ENCODE measurements around the gene OR56A1. TPM values are rescaled to one million over a fixed set of nuclear protein-coding genes. Genes with fewer than 3 reads are reported as not detected.
"Not testable (repeated sequence)": the region's sequence is repeated elsewhere in the genome, so short reads cannot be mapped to it uniquely, and the experiment has no call there.

Gene OR56A1
- total RNA-seq, 1 experiment from 2014 or later = not detected

DNA sequence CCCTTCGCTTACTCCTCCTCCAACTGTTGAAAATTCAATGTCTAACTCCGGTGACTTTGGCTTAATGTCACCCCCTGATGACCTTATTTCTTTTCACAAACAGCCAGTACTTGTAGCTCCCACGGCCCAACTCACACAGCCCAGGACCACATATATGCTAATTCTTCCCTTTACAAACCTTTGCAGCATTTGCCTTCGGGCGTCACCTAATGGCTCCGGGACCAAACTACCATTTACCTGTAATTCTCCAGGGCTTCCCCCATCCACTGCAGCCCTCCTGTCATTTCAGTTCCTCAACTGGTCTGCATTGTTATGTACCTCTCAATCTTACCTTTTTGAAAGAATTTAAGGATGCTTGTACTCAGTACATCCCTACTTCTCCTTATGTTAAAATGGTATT lies 47.2 kb upstream of the OR56A1 start:
- Histone ChIP-seq H3K36me3 (ENCODE audit: control insufficient read depth, insufficient read depth, low read length) (no peaks in the 10 kb centered on the region), H3K4me3 (ENCODE audit: low read depth in 2 of 2, low read length in 2 of 2) (no peak overlapping the region), H3K9me3 (ENCODE audit: control insufficient read depth, insufficient read depth, low read depth, low read length) (no peaks in the 10 kb centered on the region), H3K27me3 (ENCODE audit: control insufficient read depth, insufficient read depth, low read length) (peaks cover 4% of the 10 kb centered on the region; the same call in 1 of the 2 replicates), H3K4me1 (ENCODE audit: control insufficient read depth, insufficient read depth, low read length) (no peaks in the 10 kb centered on the region), H3K27ac (ENCODE audit: low read length) (no peak overlapping the region)
- TF ChIP-seq, protein P1, sequence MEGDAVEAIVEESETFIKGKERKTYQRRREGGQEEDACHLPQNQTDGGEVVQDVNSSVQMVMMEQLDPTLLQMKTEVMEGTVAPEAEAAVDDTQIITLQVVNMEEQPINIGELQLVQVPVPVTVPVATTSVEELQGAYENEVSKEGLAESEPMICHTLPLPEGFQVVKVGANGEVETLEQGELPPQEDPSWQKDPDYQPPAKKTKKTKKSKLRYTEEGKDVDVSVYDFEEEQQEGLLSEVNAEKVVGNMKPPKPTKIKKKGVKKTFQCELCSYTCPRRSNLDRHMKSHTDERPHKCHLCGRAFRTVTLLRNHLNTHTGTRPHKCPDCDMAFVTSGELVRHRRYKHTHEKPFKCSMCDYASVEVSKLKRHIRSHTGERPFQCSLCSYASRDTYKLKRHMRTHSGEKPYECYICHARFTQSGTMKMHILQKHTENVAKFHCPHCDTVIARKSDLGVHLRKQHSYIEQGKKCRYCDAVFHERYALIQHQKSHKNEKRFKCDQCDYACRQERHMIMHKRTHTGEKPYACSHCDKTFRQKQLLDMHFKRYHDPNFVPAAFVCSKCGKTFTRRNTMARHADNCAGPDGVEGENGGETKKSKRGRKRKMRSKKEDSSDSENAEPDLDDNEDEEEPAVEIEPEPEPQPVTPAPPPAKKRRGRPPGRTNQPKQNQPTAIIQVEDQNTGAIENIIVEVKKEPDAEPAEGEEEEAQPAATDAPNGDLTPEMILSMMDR (IDR thresholded peaks at IDR 0.05) = no peak
- TF ChIP-seq POLR2AphosphoS5 (IDR thresholded peaks at IDR 0.05; ENCODE audit: low read depth, low read length) (no peak), TCF7L2 (IDR thresholded peaks at IDR 0.05; ENCODE audit: low read depth, low read length) (no peak)
- TF ChIP-seq, protein P2, sequence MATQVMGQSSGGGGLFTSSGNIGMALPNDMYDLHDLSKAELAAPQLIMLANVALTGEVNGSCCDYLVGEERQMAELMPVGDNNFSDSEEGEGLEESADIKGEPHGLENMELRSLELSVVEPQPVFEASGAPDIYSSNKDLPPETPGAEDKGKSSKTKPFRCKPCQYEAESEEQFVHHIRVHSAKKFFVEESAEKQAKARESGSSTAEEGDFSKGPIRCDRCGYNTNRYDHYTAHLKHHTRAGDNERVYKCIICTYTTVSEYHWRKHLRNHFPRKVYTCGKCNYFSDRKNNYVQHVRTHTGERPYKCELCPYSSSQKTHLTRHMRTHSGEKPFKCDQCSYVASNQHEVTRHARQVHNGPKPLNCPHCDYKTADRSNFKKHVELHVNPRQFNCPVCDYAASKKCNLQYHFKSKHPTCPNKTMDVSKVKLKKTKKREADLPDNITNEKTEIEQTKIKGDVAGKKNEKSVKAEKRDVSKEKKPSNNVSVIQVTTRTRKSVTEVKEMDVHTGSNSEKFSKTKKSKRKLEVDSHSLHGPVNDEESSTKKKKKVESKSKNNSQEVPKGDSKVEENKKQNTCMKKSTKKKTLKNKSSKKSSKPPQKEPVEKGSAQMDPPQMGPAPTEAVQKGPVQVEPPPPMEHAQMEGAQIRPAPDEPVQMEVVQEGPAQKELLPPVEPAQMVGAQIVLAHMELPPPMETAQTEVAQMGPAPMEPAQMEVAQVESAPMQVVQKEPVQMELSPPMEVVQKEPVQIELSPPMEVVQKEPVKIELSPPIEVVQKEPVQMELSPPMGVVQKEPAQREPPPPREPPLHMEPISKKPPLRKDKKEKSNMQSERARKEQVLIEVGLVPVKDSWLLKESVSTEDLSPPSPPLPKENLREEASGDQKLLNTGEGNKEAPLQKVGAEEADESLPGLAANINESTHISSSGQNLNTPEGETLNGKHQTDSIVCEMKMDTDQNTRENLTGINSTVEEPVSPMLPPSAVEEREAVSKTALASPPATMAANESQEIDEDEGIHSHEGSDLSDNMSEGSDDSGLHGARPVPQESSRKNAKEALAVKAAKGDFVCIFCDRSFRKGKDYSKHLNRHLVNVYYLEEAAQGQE (IDR thresholded peaks at IDR 0.05; ENCODE audit: insufficient read depth in 1 of 2, low read depth in 2 of 2, low read length in 1 of 2) = no peak
- no peak for DNase-seq (ENCODE audit: low read depth, low spot score)
- ChIA-PET POLR2A (no interaction called here), CTCF (no interaction called here)
- ATAC-seq = no peak
- BruUV-seq (replicated peaks) = no TSS peak
- in situ Hi-C loops (cut with HindIII; ENCODE audit: low pct_unique_long_range_greater_than_20kb, low sequenced_read_pairs) = no loop called here
- intact Hi-C loops (cut with micrococcal nuclease; ENCODE audit: unreplicated experiment) = no loop called here

DNA sequence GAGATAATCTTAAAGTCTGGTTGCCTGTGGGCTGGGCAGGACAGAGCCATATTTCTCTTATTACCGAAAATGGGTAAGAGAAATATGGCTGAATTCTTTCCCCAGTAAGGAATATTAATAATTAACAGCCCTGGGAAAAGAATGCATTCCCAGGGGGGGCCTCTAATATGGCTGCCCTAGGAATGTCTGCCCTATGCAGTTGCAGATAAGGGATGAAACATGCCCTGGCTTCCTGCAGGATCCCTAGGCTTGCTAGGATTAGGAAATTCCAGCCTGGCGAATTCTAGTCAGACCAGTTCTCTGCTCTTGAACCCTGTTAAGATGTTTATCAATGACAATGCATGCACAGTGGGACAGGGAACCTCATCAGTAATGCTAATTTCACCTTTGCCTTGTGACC lies 45.9 kb upstream of the OR56A1 start:
- H3K27ac ChIP-seq (ENCODE audit: low read length); H3K4me3 ChIP-seq (ENCODE audit: low read depth in 2 of 2, low read length in 2 of 2); intact Hi-C loops (cut with micrococcal nuclease; ENCODE audit: unreplicated experiment); H3K36me3 ChIP-seq (ENCODE audit: control insufficient read depth, insufficient read depth, low read length); H3K9me3 ChIP-seq (ENCODE audit: control insufficient read depth, insufficient read depth, low read depth, low read length); BruUV-seq (replicated peaks); DNase-seq (ENCODE audit: low read depth, low spot score); H3K4me1 ChIP-seq (ENCODE audit: control insufficient read depth, insufficient read depth, low read length); POLR2A ChIA-PET; in situ Hi-C loops (cut with HindIII; ENCODE audit: low pct_unique_long_range_greater_than_20kb, low sequenced_read_pairs); ATAC-seq; H3K27me3 ChIP-seq (ENCODE audit: control insufficient read depth, insufficient read depth, low read length); CTCF ChIA-PET: not testable (repeated sequence)

DNA sequence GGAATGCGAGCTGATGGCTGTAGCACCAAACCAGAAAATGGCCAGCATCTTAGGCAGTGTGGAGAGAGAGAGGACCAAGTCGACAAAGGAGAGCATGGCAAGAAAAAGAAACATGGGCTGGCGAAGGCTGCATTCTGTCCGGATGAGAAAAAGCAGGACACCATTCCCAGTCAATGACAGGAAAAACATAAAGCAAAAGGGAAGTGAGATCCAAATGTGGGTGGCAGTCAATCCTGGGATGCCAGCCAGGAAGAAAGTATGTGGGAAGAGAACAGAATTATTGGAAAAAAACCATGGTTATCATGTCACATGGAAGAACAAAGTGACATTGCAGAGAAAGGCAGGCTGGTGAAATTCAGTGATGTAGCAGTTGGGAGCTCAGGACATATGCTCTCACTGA lies 36.9 kb upstream of the OR56A1 start:
- ATAC-seq (no peak), DNase-seq (ENCODE audit: low read depth, low spot score) (no peak)
- H3K27ac ChIP-seq (ENCODE audit: low read length) = no peak overlapping the region
- in situ Hi-C loops (cut with HindIII; ENCODE audit: low pct_unique_long_range_greater_than_20kb, low sequenced_read_pairs) = no loop called here
- no peaks in the 10 kb centered on the region for H3K9me3 ChIP-seq (ENCODE audit: control insufficient read depth, insufficient read depth, low read depth, low read length)
- H3K4me3 ChIP-seq (ENCODE audit: low read depth in 2 of 2, low read length in 2 of 2) = no peak overlapping the region
- CTCF ChIA-PET = no interaction called here
- TF ChIP-seq, protein P2 (IDR thresholded peaks at IDR 0.05; ENCODE audit: insufficient read depth in 1 of 2, low read depth in 2 of 2, low read length in 1 of 2) = no peak
- TF ChIP-seq POLR2AphosphoS5 (IDR thresholded peaks at IDR 0.05; ENCODE audit: low read depth, low read length) (no peak), TCF7L2 (IDR thresholded peaks at IDR 0.05; ENCODE audit: low read depth, low read length) (no peak), SIN3A (IDR thresholded peaks at IDR 0.05; ENCODE audit: borderline replicate concordance, insufficient read depth, low read depth, low read length) (no peak)
- TF ChIP-seq, protein P1 (IDR thresholded peaks at IDR 0.05) = no peak
- intact Hi-C loops (cut with micrococcal nuclease; ENCODE audit: unreplicated experiment) = no loop called here
- BruUV-seq (replicated peaks) = no TSS peak
- H3K4me1 ChIP-seq (ENCODE audit: control insufficient read depth, insufficient read depth, low read length) = no peaks in the 10 kb centered on the region
- POLR2A ChIA-PET = interaction anchor here (0.7 kb wide), 1 partner anchor 92 kb away, joined by 3 read pairs; no protein-coding TSS in a partner anchor
- peaks cover 5% of the 10 kb centered on the region for H3K27me3 ChIP-seq (ENCODE audit: control insufficient read depth, insufficient read depth, low read length)
- no peaks in the 10 kb centered on the region for H3K36me3 ChIP-seq (ENCODE audit: control insufficient read depth, insufficient read depth, low read length)
